ENCODE measurements around the gene DNAJC1. TPM values are rescaled to one million over a fixed set of nuclear protein-coding genes. Genes with fewer than 3 reads are reported as not detected.

The DNAJC1 gene
- total and polyA plus RNA-seq, 5 donors from 2014 or later = 12.9 to 27.5 (median 22.7) TPM

Other genes with a start within 250 kb of the DNAJC1 start
- gene EBLN1, start 214.3 kb upstream of the DNAJC1 start, total RNA-seq = not detected
- not detected for gene EBLN1, start 214.3 kb upstream of the DNAJC1 start, polyA plus RNA-seq